Parathyroid adenoma (tissue), 2 donors: ENCODE data around the gene DOCK10.

Source experiments
- H2AFZ ChIP-seq: fragments of 300-600 bp; sonication (generic); one replicate; pipeline ENCODE4 v1.7.0; 2017; ENCODE audit warnings: antibody characterized with exemption, mild to moderate bottlenecking
- H3K27ac ChIP-seq: fragments of 300-600 bp; sonication (generic); one replicate; pipeline ENCODE4 v1.7.0; 2017
- H3K27me3 ChIP-seq: fragments of 300-600 bp; sonication (generic); one replicate; pipeline ENCODE4 v1.7.0; 2017; ENCODE audit warnings: low read length; ENCODE audit not compliant: control insufficient read depth, insufficient read depth
- H3K36me3 ChIP-seq: fragments of 300-600 bp; sonication (generic); one replicate; pipeline ENCODE4 v1.7.0; 2017; ENCODE audit warnings: low read length; ENCODE audit not compliant: control insufficient read depth, insufficient read depth
- H3K4me1 ChIP-seq: fragments of 300-600 bp; sonication (generic); one replicate; pipeline ENCODE4 v1.7.0; 2017; ENCODE audit warnings: control low read depth
- H3K4me2 ChIP-seq: fragments of 300-600 bp; sonication (generic); one replicate; pipeline ENCODE4 v1.7.0; 2017; ENCODE audit warnings: low read length
- H3K4me3 ChIP-seq: fragments of 300-600 bp; sonication (generic); one replicate; pipeline ENCODE4 v1.7.0; 2017; ENCODE audit warnings: low read depth, low read length
- H3K79me2 ChIP-seq: fragments of 300-600 bp; sonication (generic); one replicate; pipeline ENCODE4 v1.7.0; 2017; ENCODE audit warnings: control low read depth
- H3K9ac ChIP-seq: fragments of 300-600 bp; sonication (generic); one replicate; pipeline ENCODE4 v1.7.0; 2017; ENCODE audit warnings: mild to moderate bottlenecking
- H3K9me3 ChIP-seq: fragments of 300-600 bp; sonication (generic); one replicate; pipeline ENCODE4 v1.7.0; 2017; ENCODE audit warnings: low read length; ENCODE audit not compliant: control insufficient read depth
- TF ChIP-seq, protein P1 (sequence below): fragments of 300-600 bp; sonication (generic); IDR thresholded peaks from one replicate; pipeline ENCODE4 v1.7.0; 2017; ENCODE audit warnings: antibody characterized with exemption, mild to moderate bottlenecking
- donor health status: primary hyperparathyroidism.

The DOCK10 gene

GRCh38 chr2:225020168-225020849, 22.0 kb downstream of the DOCK10 start:
- H3K36me3 ChIP-seq = no peaks in the 10 kb centered on the region
- TF ChIP-seq, protein P1, sequence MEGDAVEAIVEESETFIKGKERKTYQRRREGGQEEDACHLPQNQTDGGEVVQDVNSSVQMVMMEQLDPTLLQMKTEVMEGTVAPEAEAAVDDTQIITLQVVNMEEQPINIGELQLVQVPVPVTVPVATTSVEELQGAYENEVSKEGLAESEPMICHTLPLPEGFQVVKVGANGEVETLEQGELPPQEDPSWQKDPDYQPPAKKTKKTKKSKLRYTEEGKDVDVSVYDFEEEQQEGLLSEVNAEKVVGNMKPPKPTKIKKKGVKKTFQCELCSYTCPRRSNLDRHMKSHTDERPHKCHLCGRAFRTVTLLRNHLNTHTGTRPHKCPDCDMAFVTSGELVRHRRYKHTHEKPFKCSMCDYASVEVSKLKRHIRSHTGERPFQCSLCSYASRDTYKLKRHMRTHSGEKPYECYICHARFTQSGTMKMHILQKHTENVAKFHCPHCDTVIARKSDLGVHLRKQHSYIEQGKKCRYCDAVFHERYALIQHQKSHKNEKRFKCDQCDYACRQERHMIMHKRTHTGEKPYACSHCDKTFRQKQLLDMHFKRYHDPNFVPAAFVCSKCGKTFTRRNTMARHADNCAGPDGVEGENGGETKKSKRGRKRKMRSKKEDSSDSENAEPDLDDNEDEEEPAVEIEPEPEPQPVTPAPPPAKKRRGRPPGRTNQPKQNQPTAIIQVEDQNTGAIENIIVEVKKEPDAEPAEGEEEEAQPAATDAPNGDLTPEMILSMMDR = no peak
- no peak overlapping the region for H3K9ac ChIP-seq
- H3K27me3 ChIP-seq = no peaks in the 10 kb centered on the region
- no peak overlapping the region for H3K4me2 ChIP-seq
- no peak overlapping the region for H3K27ac ChIP-seq
- H2AFZ ChIP-seq = no peak overlapping the region
- H3K4me1 ChIP-seq = no peaks in the 10 kb centered on the region
- H3K79me2 ChIP-seq = no peaks in the 10 kb centered on the region
- H3K4me3 ChIP-seq = no peak overlapping the region
- H3K9me3 ChIP-seq = no peaks in the 10 kb centered on the region

- Histone ChIP-seq H3K9me3 (no peaks in the 10 kb centered on the region), H3K27me3 (no peaks in the 10 kb centered on the region), H2AFZ (no peak overlapping the region), H3K36me3 (no peaks in the 10 kb centered on the region), H3K27ac (no peak overlapping the region), H3K4me1 (no peaks in the 10 kb centered on the region), H3K79me2 (no peaks in the 10 kb centered on the region), H3K9ac (no peak overlapping the region), H3K4me2 (no peak overlapping the region), H3K4me3 (no peak overlapping the region)
- TF ChIP-seq, protein P1 = no peak
These were observed 23.2 kb downstream of the DOCK10 start for GRCh38 chr2:225019105-225019504.

DNA sequence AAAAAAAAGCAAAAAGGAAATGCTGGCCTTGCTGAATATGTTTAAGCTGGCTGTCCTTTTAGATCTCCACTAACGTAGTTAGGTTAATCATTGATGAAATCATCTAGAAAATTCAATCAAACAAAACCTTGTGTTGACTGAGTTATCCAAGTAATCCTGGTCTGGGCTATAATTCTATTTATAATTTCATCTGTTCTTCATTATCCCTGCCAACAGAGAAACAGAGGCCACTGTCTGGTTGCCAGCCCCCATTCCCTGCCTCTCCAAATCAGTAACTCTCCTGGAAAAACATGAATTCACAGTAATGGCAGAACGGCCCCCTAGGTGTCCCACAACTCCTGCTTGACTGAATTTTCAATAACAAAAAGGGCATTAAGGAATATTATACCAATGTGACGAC, 24.6 kb downstream of the DOCK10 start:
- TF ChIP-seq, protein P1 = no peak
- Histone ChIP-seq H3K27me3 (no peaks in the 10 kb centered on the region), H3K36me3 (no peaks in the 10 kb centered on the region), H3K79me2 (no peaks in the 10 kb centered on the region), H2AFZ (no peak overlapping the region), H3K4me1 (no peaks in the 10 kb centered on the region), H3K4me2 (no peak overlapping the region), H3K9ac (no peak overlapping the region), H3K9me3 (no peaks in the 10 kb centered on the region), H3K27ac (no peak overlapping the region), H3K4me3 (no peak overlapping the region)

- TF ChIP-seq, protein P1 = no peak
- Histone ChIP-seq H3K4me3 (no peak overlapping the region), H3K36me3 (no peaks in the 10 kb centered on the region), H3K79me2 (no peaks in the 10 kb centered on the region), H3K4me2 (no peak overlapping the region), H3K27ac (no peak overlapping the region), H3K27me3 (no peaks in the 10 kb centered on the region), H3K9me3 (no peaks in the 10 kb centered on the region), H3K9ac (no peak overlapping the region), H2AFZ (no peak overlapping the region), H3K4me1 (no peaks in the 10 kb centered on the region)
These were observed 25.1 kb downstream of the DOCK10 start for GRCh38 chr2:225017098-225017685.
